ENCODE measurements around the gene NEDD4.
A peak's percentile ranks its signal among the peaks of the same experiment; 100 is the strongest.
"Not testable (repeated sequence)": the region's sequence is repeated elsewhere in the genome, so short reads cannot be mapped to it uniquely, and the experiment has no call there.

Gene NEDD4

DNA sequence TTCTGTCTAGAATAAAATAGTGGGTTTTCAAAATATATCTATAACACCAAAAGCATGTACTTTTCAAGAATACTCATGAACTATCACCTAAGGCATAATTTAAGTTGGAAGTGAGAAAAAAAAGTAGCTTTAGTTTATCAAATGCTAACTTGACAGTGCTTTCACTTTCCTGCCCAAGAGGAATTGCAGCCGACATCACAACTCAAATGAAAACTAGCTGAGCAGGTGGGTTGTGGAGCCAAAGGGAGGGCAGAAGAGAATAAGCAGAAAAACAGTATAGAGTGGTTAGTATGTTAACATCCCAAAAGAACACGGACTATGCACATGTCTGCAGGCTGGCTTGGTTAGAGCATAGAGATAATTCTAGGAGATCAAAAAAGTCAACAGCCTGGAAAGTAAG is 120.9 kb downstream of the NEDD4 start:
- Mint-ChIP-seq H3K27me3 (ENCODE audit: low read depth) (no peaks in the 10 kb centered on the region), H3K27ac (no peak overlapping the region), H3K9me3 (no peaks in the 10 kb centered on the region), H3K4me3 (no peak overlapping the region), H3K36me3 (ENCODE audit: low read depth) (no peaks in the 10 kb centered on the region), H3K4me1 (ENCODE audit: low read depth) (peaks cover 1% of the 10 kb centered on the region)
- no peak for DNase-seq (ENCODE audit: low spot score)

DNA sequence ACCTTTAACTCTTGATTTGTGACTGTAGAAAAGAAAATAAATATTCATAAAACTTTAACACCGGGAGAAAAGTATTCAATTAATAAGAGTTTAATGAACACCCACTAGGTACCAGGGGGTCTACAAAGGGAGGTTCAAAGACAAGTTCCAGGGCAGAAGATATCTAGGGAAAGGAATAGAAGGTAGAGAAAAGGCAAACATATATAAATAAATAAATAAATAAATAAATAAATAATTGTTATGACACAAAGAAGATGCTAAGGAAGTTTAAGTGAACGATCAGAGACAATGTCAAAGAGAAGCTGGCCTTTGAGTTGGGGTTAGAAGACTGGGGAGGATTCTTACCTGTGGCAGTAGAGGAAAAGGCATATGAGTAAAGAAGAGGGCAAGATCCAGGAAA is 123.8 kb downstream of the NEDD4 start:
- DNase-seq (ENCODE audit: low spot score) = no peak
- Mint-ChIP-seq H3K4me1 (ENCODE audit: low read depth) (peaks cover 1% of the 10 kb centered on the region), H3K36me3 (ENCODE audit: low read depth) (no peaks in the 10 kb centered on the region), H3K9me3 (no peaks in the 10 kb centered on the region), H3K4me3 (no peak overlapping the region), H3K27me3 (ENCODE audit: low read depth) (no peaks in the 10 kb centered on the region), H3K27ac (no peak overlapping the region)

- Mint-ChIP-seq H3K27ac (no peak overlapping the region), H3K36me3 (ENCODE audit: low read depth) (no peaks in the 10 kb centered on the region), H3K27me3 (ENCODE audit: low read depth) (no peaks in the 10 kb centered on the region), H3K4me3 (no peak overlapping the region), H3K4me1 (ENCODE audit: low read depth) (peaks cover 1% of the 10 kb centered on the region), H3K9me3 (no peaks in the 10 kb centered on the region)
- no peak for DNase-seq (ENCODE audit: low spot score)
Measured at GRCh38 chr15:55868707-55869106, 124.7 kb downstream of the NEDD4 start.

- not testable (repeated sequence) for H3K27ac Mint-ChIP-seq; DNase-seq (ENCODE audit: low spot score); H3K4me1 Mint-ChIP-seq (ENCODE audit: low read depth); H3K27me3 Mint-ChIP-seq (ENCODE audit: low read depth); H3K9me3 Mint-ChIP-seq; H3K4me3 Mint-ChIP-seq; H3K36me3 Mint-ChIP-seq (ENCODE audit: low read depth)
Measured at GRCh38 chr15:55868291-55868690, 125.1 kb downstream of the NEDD4 start.

DNA sequence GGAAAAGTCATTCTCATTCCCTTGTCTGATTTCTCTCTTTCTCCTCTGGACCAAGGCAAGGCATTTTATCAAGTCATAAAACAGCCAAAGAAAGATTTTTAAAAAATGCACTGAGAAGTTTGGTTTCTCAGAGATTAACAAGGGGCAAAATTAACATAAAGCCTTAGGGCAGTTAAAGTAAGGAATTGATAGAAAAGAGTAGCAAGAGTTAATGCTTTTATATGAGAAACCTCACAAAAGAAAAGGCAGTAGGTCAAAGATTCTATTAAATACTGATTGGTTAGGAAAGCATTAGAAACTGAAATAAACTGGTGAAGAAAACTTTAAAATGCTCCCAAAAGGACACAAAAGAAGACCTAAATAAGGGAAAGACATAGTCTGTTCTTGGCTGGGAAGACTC is 129.5 kb downstream of the NEDD4 start:
- no peak overlapping the region for H3K27ac Mint-ChIP-seq
- no peak for DNase-seq (ENCODE audit: low spot score)
- H3K4me3 Mint-ChIP-seq = no peak overlapping the region
- no peaks in the 10 kb centered on the region for H3K9me3 Mint-ChIP-seq
- no peaks in the 10 kb centered on the region for H3K36me3 Mint-ChIP-seq (ENCODE audit: low read depth)
- H3K4me1 Mint-ChIP-seq (ENCODE audit: low read depth) = no peaks in the 10 kb centered on the region
- no peaks in the 10 kb centered on the region for H3K27me3 Mint-ChIP-seq (ENCODE audit: low read depth)

GRCh38 chr15:55861115-55861514 is 132.3 kb downstream of the NEDD4 start:
- no peaks in the 10 kb centered on the region for H3K36me3 Mint-ChIP-seq (ENCODE audit: low read depth)
- H3K4me3 Mint-ChIP-seq = no peak overlapping the region
- no peak for DNase-seq (ENCODE audit: low spot score)
- no peaks in the 10 kb centered on the region for H3K27me3 Mint-ChIP-seq (ENCODE audit: low read depth)
- no peaks in the 10 kb centered on the region for H3K4me1 Mint-ChIP-seq (ENCODE audit: low read depth)
- no peak overlapping the region for H3K27ac Mint-ChIP-seq
- no peaks in the 10 kb centered on the region for H3K9me3 Mint-ChIP-seq

- no peak overlapping the region for H3K4me3 Mint-ChIP-seq
- H3K27ac Mint-ChIP-seq = no peak overlapping the region
- H3K27me3 Mint-ChIP-seq (ENCODE audit: low read depth) = no peaks in the 10 kb centered on the region
- no peaks in the 10 kb centered on the region for H3K9me3 Mint-ChIP-seq
- no peaks in the 10 kb centered on the region for H3K4me1 Mint-ChIP-seq (ENCODE audit: low read depth)
- DNase-seq (ENCODE audit: low spot score) = no peak
- H3K36me3 Mint-ChIP-seq (ENCODE audit: low read depth) = no peaks in the 10 kb centered on the region
Measured at GRCh38 chr15:55860468-55860867, 132.9 kb downstream of the NEDD4 start.

DNA sequence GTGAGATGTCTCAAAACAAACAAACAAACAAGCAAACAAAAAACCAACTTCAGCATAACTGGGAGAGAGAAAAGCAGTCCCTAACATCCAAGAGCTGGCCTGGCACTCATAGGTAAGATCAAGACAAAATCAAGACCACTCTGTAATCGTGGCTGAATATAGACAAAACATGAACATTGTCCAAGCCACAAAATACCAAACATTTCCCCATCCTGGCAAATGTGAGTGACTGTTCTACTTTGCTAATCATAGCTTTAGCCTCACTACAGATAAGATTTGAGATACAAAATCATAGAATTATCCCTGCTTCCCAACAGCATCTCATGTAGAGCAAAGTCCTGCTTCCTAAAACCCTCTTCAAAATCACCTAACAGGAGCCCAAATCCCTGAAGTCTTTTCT is 133.7 kb downstream of the NEDD4 start:
- Mint-ChIP-seq H3K4me1 (ENCODE audit: low read depth) (no peaks in the 10 kb centered on the region), H3K27ac (no peak overlapping the region), H3K27me3 (ENCODE audit: low read depth) (no peaks in the 10 kb centered on the region), H3K9me3 (no peaks in the 10 kb centered on the region), H3K36me3 (ENCODE audit: low read depth) (no peaks in the 10 kb centered on the region), H3K4me3 (no peak overlapping the region)
- DNase-seq (ENCODE audit: low spot score) = no peak

GRCh38 chr15:55858661-55859060 is 134.8 kb downstream of the NEDD4 start:
- no peak for DNase-seq (ENCODE audit: low spot score)
- no peaks in the 10 kb centered on the region for H3K9me3 Mint-ChIP-seq
- H3K36me3 Mint-ChIP-seq (ENCODE audit: low read depth) = no peaks in the 10 kb centered on the region
- H3K4me1 Mint-ChIP-seq (ENCODE audit: low read depth) = no peaks in the 10 kb centered on the region
- no peaks in the 10 kb centered on the region for H3K27me3 Mint-ChIP-seq (ENCODE audit: low read depth)
- H3K4me3 Mint-ChIP-seq = no peak overlapping the region
- no peak overlapping the region for H3K27ac Mint-ChIP-seq

GRCh38 chr15:55856506-55857164 is 136.8 kb downstream of the NEDD4 start:
- Mint-ChIP-seq H3K36me3 (ENCODE audit: low read depth) (no peaks in the 10 kb centered on the region), H3K4me3 (no peak overlapping the region), H3K27ac (no peak overlapping the region), H3K27me3 (ENCODE audit: low read depth) (no peaks in the 10 kb centered on the region), H3K4me1 (ENCODE audit: low read depth) (no peaks in the 10 kb centered on the region), H3K9me3 (no peaks in the 10 kb centered on the region)
- DNase-seq (ENCODE audit: low spot score) = no peak

DNA sequence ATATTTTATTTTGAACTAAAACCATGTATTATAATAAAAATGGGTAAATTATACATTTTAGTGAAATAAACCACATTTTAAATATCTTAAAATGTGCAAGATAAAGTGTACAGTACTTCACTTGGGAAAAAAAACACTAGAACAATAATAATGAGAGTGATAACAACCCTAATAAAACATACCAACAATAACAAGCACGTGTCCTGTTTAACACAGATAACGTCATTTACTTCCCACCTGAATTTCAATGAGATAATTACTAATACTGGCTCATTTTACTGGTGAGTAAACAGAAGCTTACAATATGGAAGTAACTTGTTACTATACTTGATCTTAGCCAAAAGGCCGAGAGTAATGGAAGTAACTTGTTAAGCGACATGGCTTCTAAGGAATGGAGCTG is 140.3 kb downstream of the NEDD4 start:
- Mint-ChIP-seq H3K4me1 (ENCODE audit: low read depth) (no peaks in the 10 kb centered on the region), H3K27ac (no peak overlapping the region), H3K27me3 (ENCODE audit: low read depth) (no peaks in the 10 kb centered on the region), H3K36me3 (ENCODE audit: low read depth) (no peaks in the 10 kb centered on the region), H3K9me3 (no peaks in the 10 kb centered on the region), H3K4me3 (no peak overlapping the region)
- no peak for DNase-seq (ENCODE audit: low spot score)

DNA sequence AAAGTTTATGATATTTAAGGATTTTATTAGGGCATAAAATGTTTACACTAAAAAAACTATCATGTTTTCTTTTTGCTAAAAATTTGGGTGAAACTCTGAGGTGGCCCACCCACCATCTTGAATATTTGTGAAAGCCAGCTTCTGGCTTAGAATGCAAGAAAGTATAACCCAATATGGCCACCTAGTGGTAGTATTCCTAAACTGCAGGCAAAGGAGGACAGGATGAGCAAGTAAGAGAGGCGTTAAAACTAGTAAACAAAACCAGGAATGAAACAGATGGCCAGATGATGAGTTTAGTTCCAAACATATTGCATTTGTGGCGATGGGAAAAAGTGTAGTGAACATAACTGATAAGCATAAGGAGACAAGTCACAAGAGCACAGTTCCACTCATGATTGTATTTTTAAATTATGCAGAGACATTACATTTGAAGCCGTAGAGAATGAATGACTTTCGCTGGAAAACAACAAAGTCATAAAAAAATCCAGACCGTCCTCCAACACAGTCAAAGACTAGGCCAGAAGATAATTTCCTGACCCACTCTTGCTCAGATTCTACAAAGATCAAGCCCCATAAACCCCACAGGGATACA is 147.2 kb downstream of the NEDD4 start:
- DNase-seq (ENCODE audit: low spot score) = peak; percentile 35
- no peak overlapping the region for H3K27ac Mint-ChIP-seq
- H3K9me3 Mint-ChIP-seq = peaks cover 7% of the 10 kb centered on the region
- no peaks in the 10 kb centered on the region for H3K27me3 Mint-ChIP-seq (ENCODE audit: low read depth)
- H3K36me3 Mint-ChIP-seq (ENCODE audit: low read depth) = peaks cover 9% of the 10 kb centered on the region
- H3K4me1 Mint-ChIP-seq (ENCODE audit: low read depth) = peaks cover 2% of the 10 kb centered on the region
- no peak overlapping the region for H3K4me3 Mint-ChIP-seq

GRCh38 chr15:55842897-55843296 is 150.5 kb downstream of the NEDD4 start:
- H3K4me3 Mint-ChIP-seq; H3K4me1 Mint-ChIP-seq (ENCODE audit: low read depth); H3K27me3 Mint-ChIP-seq (ENCODE audit: low read depth); H3K9me3 Mint-ChIP-seq; DNase-seq (ENCODE audit: low spot score); H3K27ac Mint-ChIP-seq: not testable (repeated sequence)
- peaks cover 15% of the 10 kb centered on the region for H3K36me3 Mint-ChIP-seq (ENCODE audit: low read depth)

DNA sequence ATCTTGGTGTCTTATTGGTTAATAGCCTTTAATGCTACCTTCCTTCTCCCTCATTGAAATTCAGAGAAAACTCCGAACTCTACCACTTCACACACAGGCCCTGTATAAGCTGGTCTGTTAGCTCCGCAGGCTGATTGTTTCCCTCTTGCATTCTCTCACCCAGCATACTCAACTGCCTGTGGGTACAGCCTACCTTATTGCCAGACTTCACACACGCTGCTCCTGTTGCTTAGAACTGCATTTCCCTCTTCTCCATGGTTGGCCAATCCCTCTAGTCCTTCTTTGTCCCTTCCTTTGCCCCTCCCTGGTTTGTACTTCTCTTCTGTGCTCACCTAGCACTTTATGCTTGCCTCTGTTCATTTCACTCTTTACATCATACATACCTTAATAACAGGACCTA is 157.5 kb downstream of the NEDD4 start:
- Mint-ChIP-seq H3K4me3 (no peak overlapping the region), H3K9me3 (no peaks in the 10 kb centered on the region), H3K27ac (no peak overlapping the region), H3K36me3 (ENCODE audit: low read depth) (peaks cover 3% of the 10 kb centered on the region), H3K4me1 (ENCODE audit: low read depth) (peaks cover 2% of the 10 kb centered on the region), H3K27me3 (ENCODE audit: low read depth) (no peaks in the 10 kb centered on the region)
- no peak for DNase-seq (ENCODE audit: low spot score)

DNA sequence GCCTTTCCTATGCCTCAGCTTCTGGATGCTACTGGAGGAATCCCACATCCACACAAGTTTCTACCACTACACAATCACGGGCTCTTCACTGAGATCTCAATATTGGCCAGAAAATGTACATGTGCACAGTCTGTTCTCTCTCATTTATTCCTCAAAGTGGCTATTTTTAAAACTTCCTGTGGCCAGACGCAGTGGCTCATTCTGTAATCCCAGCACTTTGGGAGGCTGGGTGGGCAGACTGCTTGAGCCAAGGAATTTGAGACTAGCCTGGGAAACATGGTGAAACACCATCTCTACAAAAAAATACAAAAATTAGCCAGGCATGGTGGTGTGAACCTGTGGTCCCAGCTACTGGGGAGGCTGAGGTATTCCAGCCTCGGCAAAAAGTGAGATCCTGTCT is 159.1 kb downstream of the NEDD4 start:
- no peaks in the 10 kb centered on the region for H3K27me3 Mint-ChIP-seq (ENCODE audit: low read depth)
- peaks cover 3% of the 10 kb centered on the region for H3K36me3 Mint-ChIP-seq (ENCODE audit: low read depth)
- no peak for DNase-seq (ENCODE audit: low spot score)
- no peaks in the 10 kb centered on the region for H3K9me3 Mint-ChIP-seq
- peaks cover 15% of the 10 kb centered on the region for H3K4me1 Mint-ChIP-seq (ENCODE audit: low read depth)
- no peak overlapping the region for H3K4me3 Mint-ChIP-seq
- no peak overlapping the region for H3K27ac Mint-ChIP-seq
